Measurements from ENCODE around the gene WASF3.

The WASF3 gene

DNA sequence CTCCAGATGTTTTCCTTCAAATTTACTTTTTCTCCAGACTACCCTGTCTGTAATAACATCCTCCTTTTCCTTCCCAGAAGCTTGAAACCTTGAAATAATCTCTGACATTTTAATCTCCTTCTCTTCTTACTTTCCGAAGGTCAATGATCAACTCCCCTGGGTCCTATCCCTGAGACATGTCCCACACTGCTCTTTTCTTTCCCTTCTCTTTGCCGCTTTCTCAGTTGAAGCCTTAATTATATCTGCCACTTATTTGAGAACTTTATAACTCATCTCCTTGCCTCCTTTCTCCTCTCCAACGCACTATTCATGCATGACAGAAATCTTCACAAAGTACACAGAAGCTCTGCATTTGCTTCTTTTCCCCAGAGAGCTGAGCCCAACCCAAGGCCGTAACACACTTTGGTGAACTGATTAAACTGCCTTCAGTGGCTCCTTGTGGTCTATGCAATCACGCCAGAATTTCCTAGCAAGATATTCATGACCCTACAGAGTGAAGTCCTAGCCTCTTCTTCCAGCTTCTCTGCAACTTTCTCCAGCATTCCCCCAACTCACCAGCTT, 9.2 kb upstream of the WASF3 start:
- no peak for TF ChIP-seq ZFX (IDR thresholded peaks at IDR 0.05)
- TF ChIP-seq, protein P1, sequence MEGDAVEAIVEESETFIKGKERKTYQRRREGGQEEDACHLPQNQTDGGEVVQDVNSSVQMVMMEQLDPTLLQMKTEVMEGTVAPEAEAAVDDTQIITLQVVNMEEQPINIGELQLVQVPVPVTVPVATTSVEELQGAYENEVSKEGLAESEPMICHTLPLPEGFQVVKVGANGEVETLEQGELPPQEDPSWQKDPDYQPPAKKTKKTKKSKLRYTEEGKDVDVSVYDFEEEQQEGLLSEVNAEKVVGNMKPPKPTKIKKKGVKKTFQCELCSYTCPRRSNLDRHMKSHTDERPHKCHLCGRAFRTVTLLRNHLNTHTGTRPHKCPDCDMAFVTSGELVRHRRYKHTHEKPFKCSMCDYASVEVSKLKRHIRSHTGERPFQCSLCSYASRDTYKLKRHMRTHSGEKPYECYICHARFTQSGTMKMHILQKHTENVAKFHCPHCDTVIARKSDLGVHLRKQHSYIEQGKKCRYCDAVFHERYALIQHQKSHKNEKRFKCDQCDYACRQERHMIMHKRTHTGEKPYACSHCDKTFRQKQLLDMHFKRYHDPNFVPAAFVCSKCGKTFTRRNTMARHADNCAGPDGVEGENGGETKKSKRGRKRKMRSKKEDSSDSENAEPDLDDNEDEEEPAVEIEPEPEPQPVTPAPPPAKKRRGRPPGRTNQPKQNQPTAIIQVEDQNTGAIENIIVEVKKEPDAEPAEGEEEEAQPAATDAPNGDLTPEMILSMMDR (conservative IDR thresholded peaks at IDR 0.05): no peak
- H3K27ac ChIP-seq: no peak overlapping the region

DNA sequence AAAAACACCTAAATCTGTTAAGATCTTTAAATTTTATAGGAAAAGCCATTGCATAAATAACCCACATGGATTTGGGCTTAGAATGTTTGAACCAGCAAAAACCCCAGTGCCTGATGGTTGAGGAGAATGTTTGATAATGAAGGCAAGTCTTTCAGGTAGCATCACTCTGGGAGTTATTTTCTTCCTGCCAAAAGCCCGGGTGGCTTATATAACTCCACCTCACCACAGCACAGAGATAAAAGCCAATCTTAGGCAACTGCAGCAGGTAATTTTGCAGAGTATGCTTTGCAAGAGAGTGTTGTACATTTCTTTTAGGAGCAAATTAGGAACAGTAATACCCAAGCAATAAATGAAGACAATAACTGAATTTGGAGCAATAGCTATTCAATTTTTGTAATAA, 7.8 kb upstream of the WASF3 start:
- no peak overlapping the region for H3K27ac ChIP-seq
- TF ChIP-seq, protein P1 (conservative IDR thresholded peaks at IDR 0.05): no peak
- no peak for TF ChIP-seq ZFX (IDR thresholded peaks at IDR 0.05)

- H3K27ac ChIP-seq: no peak overlapping the region
- TF ChIP-seq ZFX (IDR thresholded peaks at IDR 0.05): no peak
- TF ChIP-seq, protein P1 (conservative IDR thresholded peaks at IDR 0.05): no peak
Observed at GRCh38 chr13:26551255-26551860, 6.1 kb upstream of the WASF3 start.

DNA sequence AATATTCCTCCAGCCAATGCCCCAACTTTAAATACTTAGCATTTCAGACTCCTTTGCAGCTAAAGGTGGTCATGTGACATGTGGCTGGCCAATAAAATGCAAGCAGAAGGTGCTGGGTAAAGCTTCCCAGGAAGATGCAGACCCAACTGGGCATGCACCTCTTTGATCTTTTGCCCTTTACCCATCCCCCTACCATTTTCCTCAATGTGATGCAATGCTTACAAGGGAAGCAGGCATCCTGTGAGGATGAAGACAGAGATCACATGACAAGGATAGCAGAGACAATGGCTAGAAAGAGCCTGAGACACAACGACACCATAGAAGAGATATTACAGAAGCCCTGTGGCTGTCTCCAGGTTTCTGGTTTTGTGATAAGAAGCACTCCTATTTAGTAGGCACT, 2.1 kb upstream of the WASF3 start:
- TF ChIP-seq, protein P1 (conservative IDR thresholded peaks at IDR 0.05): no peak
- no peak for TF ChIP-seq ZFX (IDR thresholded peaks at IDR 0.05)
- no peak overlapping the region for H3K27ac ChIP-seq

DNA sequence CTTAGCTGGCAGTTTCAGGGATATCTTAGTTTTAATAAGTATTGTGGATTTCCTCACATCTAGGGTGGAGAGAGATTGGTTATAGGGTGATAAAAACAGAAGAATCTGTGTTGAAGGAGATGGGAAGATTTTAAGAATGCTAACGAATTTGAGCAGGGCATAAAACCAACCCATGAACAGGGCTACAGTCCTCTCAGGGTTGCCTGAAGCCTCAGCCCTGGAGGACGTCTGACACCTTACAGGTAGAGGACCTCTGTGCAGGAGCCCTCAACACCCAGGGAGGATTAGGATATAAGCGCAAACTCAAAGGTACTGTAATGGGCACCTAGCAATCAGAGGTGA, 461 bp upstream of the WASF3 start:
- no peak for TF ChIP-seq ZFX (IDR thresholded peaks at IDR 0.05)
- TF ChIP-seq, protein P1 (conservative IDR thresholded peaks at IDR 0.05): no peak
- peak overlapping the region; percentile 66; the same call in 1 of the 2 replicates for H3K27ac ChIP-seq

- H3K27ac ChIP-seq: peak overlapping the region; percentile 66
- TF ChIP-seq, protein P1 (conservative IDR thresholded peaks at IDR 0.05): no peak; the same call in 1 of the 2 replicates
- TF ChIP-seq ZFX (IDR thresholded peaks at IDR 0.05): peak; percentile 93
Observed at GRCh38 chr13:26558074-26558805, 757 bp downstream of the WASF3 start.

DNA sequence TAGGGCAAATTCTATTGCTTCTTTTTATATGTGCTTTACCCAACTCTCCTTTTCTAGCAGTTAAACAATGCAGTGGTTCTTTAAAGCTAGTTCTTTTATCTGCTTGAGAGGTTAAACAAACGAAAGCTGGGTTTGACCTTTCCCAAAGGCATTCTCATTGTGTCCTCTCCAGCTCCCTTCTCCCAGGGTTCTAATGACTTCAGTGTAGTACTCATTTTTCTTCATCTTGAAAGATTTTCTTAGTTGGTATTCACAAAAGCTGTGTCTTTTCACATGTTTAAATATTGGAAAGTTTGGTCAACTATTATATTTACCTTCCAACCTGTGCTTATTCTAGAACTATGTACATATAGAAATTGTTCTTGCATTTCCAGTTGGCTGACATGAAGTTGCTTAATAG, 1.5 kb downstream of the WASF3 start:
- no peak overlapping the region for H3K27ac ChIP-seq
- TF ChIP-seq, protein P1 (conservative IDR thresholded peaks at IDR 0.05): no peak
- TF ChIP-seq ZFX (IDR thresholded peaks at IDR 0.05): no peak
